WERI-Rb-1 (cell line): Measurements from ENCODE around the gene IGF1R.

Experiments used
- DNase-seq: peaks from one replicate; pipeline ENCODE4 v3.0.0-alpha.2; 2020
- H3K27ac ChIP-seq: fragments of 250-450 bp; sonication (Bioruptor Pico); 2 replicates; pipeline ENCODE4 v1.5.1; 2020; ENCODE audit warnings: mild to moderate bottlenecking, moderate library complexity
- H3K27me3 ChIP-seq: fragments of 250-450 bp; sonication (Bioruptor Pico); 2 replicates; pipeline ENCODE4 v1.5.1; 2021; ENCODE audit warnings: mild to moderate bottlenecking, low read depth, moderate library complexity; ENCODE audit not compliant: insufficient read depth, severe bottlenecking
- H3K36me3 ChIP-seq: fragments of 250-450 bp; sonication (Bioruptor Pico); 2 replicates; pipeline ENCODE4 v1.5.1; 2020; ENCODE audit warnings: mild to moderate bottlenecking, moderate library complexity
- H3K4me3 ChIP-seq: 2 replicates; pipeline ENCODE4 v1.5.1; 2011; ENCODE audit warnings: low read depth, mild to moderate bottlenecking, control low read depth, low read length
- H3K9me3 ChIP-seq: fragments of 250-450 bp; sonication (Bioruptor Pico); 2 replicates; pipeline ENCODE4 v1.5.1; 2021; ENCODE audit warnings: mild to moderate bottlenecking, moderate library complexity; ENCODE audit not compliant: severe bottlenecking
- TF ChIP-seq, protein P1 (sequence below): IDR thresholded peaks from 2 replicates; pipeline ENCODE4 v1.5.1; 2011; ENCODE audit warnings: low read depth, mild to moderate bottlenecking, control low read depth, inconsistent platforms, low read length

The IGF1R gene

DNA sequence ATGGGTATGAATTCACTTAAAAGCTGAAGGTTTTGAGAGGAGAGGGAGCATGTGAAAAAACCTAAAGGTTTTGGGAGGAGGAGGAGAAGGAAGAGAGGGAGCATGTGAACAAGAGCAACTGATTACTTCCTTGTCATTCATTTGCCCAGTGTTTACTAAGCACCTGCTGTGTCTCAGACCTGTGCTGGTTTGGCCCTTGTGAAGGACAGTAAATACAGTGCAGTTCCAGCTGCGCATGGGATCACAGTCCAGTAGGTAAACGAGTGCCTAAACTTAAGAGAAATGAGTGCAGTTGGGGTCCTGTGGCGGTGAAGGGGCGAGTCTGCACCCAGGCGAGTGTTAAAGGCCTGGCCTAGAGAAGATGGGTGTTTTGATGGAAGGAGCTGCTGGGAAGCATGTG is 38.6 kb downstream of the IGF1R start:
- Histone ChIP-seq H3K4me3 (no peak overlapping the region), H3K9me3 (no peaks in the 10 kb centered on the region), H3K36me3 (no peaks in the 10 kb centered on the region), H3K27ac (no peak overlapping the region), H3K27me3 (no peaks in the 10 kb centered on the region)
- no peak for DNase-seq
- TF ChIP-seq, protein P1, sequence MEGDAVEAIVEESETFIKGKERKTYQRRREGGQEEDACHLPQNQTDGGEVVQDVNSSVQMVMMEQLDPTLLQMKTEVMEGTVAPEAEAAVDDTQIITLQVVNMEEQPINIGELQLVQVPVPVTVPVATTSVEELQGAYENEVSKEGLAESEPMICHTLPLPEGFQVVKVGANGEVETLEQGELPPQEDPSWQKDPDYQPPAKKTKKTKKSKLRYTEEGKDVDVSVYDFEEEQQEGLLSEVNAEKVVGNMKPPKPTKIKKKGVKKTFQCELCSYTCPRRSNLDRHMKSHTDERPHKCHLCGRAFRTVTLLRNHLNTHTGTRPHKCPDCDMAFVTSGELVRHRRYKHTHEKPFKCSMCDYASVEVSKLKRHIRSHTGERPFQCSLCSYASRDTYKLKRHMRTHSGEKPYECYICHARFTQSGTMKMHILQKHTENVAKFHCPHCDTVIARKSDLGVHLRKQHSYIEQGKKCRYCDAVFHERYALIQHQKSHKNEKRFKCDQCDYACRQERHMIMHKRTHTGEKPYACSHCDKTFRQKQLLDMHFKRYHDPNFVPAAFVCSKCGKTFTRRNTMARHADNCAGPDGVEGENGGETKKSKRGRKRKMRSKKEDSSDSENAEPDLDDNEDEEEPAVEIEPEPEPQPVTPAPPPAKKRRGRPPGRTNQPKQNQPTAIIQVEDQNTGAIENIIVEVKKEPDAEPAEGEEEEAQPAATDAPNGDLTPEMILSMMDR = no peak

GRCh38 chr15:98689431-98689861 is 41.1 kb downstream of the IGF1R start:
- Histone ChIP-seq H3K27me3 (no peaks in the 10 kb centered on the region), H3K36me3 (no peaks in the 10 kb centered on the region), H3K4me3 (no peak overlapping the region), H3K27ac (no peak overlapping the region), H3K9me3 (no peaks in the 10 kb centered on the region)
- TF ChIP-seq, protein P1 = no peak
- no peak for DNase-seq

DNA sequence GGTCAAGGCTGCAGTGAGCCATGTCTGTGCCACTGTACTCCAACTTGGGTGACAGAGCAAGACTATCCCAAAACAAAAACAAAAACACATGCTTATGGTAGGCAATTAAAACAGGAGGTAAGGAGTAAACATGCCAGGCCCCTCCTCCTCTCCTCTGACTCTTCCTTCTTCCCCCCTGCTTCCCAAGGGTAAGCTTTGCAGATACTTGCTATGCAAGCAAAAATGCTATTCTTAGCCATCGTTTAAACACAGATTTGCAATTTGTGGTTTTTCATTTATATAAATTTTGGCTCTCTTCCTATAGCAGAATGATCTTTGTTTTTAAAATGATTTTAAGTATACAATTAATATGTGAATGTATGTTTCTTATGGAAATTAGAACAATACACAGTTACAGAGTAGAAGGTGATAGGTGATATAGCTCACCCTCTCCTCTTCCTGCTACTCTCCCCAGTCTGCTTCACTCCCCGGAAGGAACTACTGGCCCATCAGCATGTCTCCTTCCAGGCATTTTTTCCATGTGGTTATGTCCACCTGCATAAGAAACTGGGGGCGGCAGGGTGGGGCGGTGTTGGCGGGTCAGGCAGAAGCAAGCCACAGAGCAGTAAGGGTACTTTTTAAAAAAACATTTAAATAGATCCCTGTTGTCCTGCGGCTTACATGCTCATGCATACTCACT is 42.1 kb downstream of the IGF1R start:
- Histone ChIP-seq H3K27ac (no peak overlapping the region), H3K4me3 (no peak overlapping the region), H3K27me3 (no peaks in the 10 kb centered on the region), H3K36me3 (no peaks in the 10 kb centered on the region), H3K9me3 (no peaks in the 10 kb centered on the region)
- TF ChIP-seq, protein P1 = no peak
- DNase-seq = no peak

DNA sequence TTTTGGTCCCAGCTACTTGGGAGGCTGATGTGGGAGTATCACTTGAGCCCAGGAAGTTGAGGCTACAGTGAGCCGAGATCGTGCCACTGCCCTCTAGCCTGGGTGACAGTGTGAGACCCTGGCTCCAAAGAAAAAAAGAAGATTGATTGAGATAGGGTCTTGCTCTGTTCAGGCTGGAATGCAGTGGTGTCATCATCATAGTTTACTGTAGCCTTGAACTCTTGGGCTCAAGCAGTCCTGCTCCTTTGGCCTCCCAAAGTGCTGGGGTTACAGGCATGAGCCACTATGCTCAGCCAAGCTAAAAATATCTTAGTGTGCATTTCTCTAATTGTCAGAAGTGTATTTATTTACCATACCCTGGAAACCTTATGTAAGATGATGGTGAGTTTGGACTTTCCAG is 43.9 kb downstream of the IGF1R start:
- H3K4me3 ChIP-seq = no peak overlapping the region
- H3K9me3 ChIP-seq = no peaks in the 10 kb centered on the region
- no peaks in the 10 kb centered on the region for H3K36me3 ChIP-seq
- TF ChIP-seq, protein P1 = no peak
- H3K27ac ChIP-seq = no peak overlapping the region
- no peak for DNase-seq
- no peaks in the 10 kb centered on the region for H3K27me3 ChIP-seq

DNA sequence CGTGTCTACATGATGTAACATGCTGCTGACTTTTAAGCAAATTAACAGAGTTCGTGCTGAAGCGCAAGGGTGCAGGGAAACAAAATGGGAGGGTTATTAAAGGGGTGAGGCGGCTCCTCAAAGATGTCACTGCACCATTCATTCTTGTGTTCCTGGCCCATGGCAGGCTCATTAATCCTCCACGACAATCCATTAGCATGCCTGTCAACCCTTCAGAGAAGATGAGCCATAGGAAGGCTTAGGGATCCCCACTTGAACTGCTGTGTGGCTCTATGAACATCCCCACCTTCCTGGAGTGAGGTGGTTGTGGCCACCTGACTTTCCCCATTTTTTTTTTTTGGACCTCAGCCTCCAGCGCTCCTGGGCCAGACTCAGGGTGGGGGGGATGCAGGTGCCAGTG is 45.8 kb downstream of the IGF1R start:
- TF ChIP-seq, protein P1 = no peak
- no peaks in the 10 kb centered on the region for H3K27me3 ChIP-seq
- no peaks in the 10 kb centered on the region for H3K9me3 ChIP-seq
- no peak overlapping the region for H3K27ac ChIP-seq
- H3K4me3 ChIP-seq = no peak overlapping the region
- DNase-seq = peak; percentile 17
- H3K36me3 ChIP-seq = no peaks in the 10 kb centered on the region

DNA sequence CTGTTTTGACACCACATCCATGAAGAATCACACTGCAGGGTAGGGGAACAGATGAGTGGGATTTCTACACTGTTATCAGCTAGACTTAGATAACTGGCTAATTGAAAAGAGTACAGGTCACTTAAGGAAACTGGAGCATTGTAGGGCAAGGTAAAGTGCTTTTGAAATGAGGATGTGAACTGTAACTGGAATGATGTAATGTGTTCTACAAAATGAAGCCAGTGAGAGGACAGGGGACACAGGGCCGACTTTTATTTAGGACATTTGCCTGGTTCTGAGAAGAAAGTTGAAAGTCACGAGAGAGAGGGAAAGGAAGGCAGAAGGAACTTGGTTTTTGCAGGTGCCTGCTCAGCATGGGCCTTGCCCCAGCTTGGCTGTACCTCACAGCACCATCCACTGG is 50.5 kb downstream of the IGF1R start:
- H3K9me3 ChIP-seq = no peaks in the 10 kb centered on the region
- TF ChIP-seq, protein P1 = no peak
- H3K27me3 ChIP-seq = no peaks in the 10 kb centered on the region
- no peak overlapping the region for H3K4me3 ChIP-seq
- no peak overlapping the region for H3K27ac ChIP-seq
- H3K36me3 ChIP-seq = no peaks in the 10 kb centered on the region
- DNase-seq = no peak
